A549 (cell line): ENCODE results near the gene SRI. TPM values are rescaled to one million over a fixed set of nuclear protein-coding genes. Genes with fewer than 3 reads are reported as not detected.

Experiments
- ATAC-seq, 2 experiments: fragments of 200-7000 bp in 1 of 2; fragments of >200 bp in 1 of 2; cut with Nextera tagmentation in 1 of 2; cut with Tn5 transposase in 1 of 2; 3 replicates each; pipeline versions ENCODE4 v1.8.0 to v1.9.1; 2018 to 2020; ENCODE audit warnings: mild to moderate bottlenecking in 1 of 2, moderate library complexity in 1 of 2
- CTCF ChIA-PET: fragments of 300-600 bp; sonication (Branson Sonifier 250); formaldehyde crosslinking; extraction: SDS; loops from one replicate; lab custom pipeline; 2021; ENCODE audit warnings: antibody characterized with exemption, inconsistent platforms; lab: Yijun Ruan, JAX
- POLR2A ChIA-PET: fragments of 350-600 bp; formaldehyde crosslinking; extraction: SDS; loops from one replicate; lab custom pipeline; 2021; ENCODE audit warnings: antibody characterized with exemption, inconsistent platforms; lab: Yijun Ruan, JAX
- DNase-seq, 2 experiments: peaks; one replicate each; pipeline versions ENCODE4 v3.0.0 to v3.0.0-alpha.2; 2011 to 2016; ENCODE audit warnings: low read depth in 1 of 2, low spot score in 1 of 2
- FAIRE-seq: peaks from 2 replicates; lab custom pipeline; 2011; peaks lifted over from hg19 to GRCh38; lab: Jason Lieb, UNC
- H3K27ac ChIP-seq, 2 experiments: fragments of >200 bp; sonication (Bioruptor Twin); formaldehyde crosslinking; 3 replicates each; pipeline ENCODE4 v1.5.1; 2016 to 2017
- H3K4me1 ChIP-seq: fragments of >200 bp; sonication (Bioruptor Twin); formaldehyde crosslinking; 3 replicates; pipeline ENCODE4 v1.6.1; 2016
- H3K4me2 ChIP-seq: fragments of >200 bp; sonication (Bioruptor Twin); formaldehyde crosslinking; 3 replicates; pipeline ENCODE4 v1.6.1; 2016
- H3K4me3 ChIP-seq: fragments of >200 bp; sonication (Bioruptor Twin); formaldehyde crosslinking; 3 replicates; pipeline ENCODE4 v1.5.1; 2016
- H3K9me3 ChIP-seq: fragments of >200 bp; sonication (Bioruptor Twin); formaldehyde crosslinking; 3 replicates; pipeline ENCODE4 v1.6.1; 2016
- BHLHE40 ChIP-seq: IDR thresholded peaks from 2 replicates; pipeline ENCODE4 v1.6.1; 2012; ENCODE audit warnings: low read depth, low read length, inconsistent platforms
- CBX8 ChIP-seq: fragments of 200-600 bp; sonication (generic); IDR thresholded peaks from 2 replicates; pipeline ENCODE4 v1.6.1; 2016
- FOSL2 ChIP-seq, 2 experiments: fragments of 450-650 bp in 1 of 2; fragments of >200 bp in 1 of 2; sonication (Bioruptor Twin) in 1 of 2; formaldehyde crosslinking; IDR thresholded peaks; 2 replicates each; pipeline versions ENCODE4 v1.5.0 to v1.6.1; 2016 to 2020; ENCODE audit warnings: mild to moderate bottlenecking in 1 of 2, moderate library complexity in 1 of 2
- KDM1A ChIP-seq: fragments of 200-600 bp; sonication (generic); IDR thresholded peaks from 2 replicates; pipeline ENCODE4 v1.6.1; 2016; ENCODE audit warnings: low read depth, mild to moderate bottlenecking
- NFE2L2 ChIP-seq: fragments of 150-350 bp; conservative IDR thresholded peaks from 2 replicates; pipeline ENCODE4 v1.6.1; 2014; ENCODE audit warnings: low read length
- NPAS2 ChIP-seq: fragments of 250-450 bp; sonication (Bioruptor Pico); IDR thresholded peaks from 2 replicates; pipeline ENCODE4 v1.8.0; 2022; ENCODE audit warnings: mild to moderate bottlenecking, moderate library complexity, borderline replicate concordance
- NR3C1 ChIP-seq: fragments of >200 bp; sonication (Bioruptor Twin); formaldehyde crosslinking; IDR thresholded peaks from 3 replicates; pipeline ENCODE4 v1.6.1; 2017
- PHF8 ChIP-seq: fragments of 200-600 bp; sonication (generic); IDR thresholded peaks from 2 replicates; pipeline ENCODE4 v1.6.1; 2016; ENCODE audit warnings: low read depth, mild to moderate bottlenecking, antibody characterized with exemption, moderate library complexity, borderline replicate concordance
- POLR2AphosphoS2 ChIP-seq: conservative IDR thresholded peaks from 2 replicates; pipeline ENCODE4 v1.6.1; 2012; ENCODE audit warnings: low read length, improper control_type of control experiment, inconsistent platforms
- RARB ChIP-seq: fragments of 250-450 bp; sonication (Bioruptor Pico); IDR thresholded peaks from 2 replicates; pipeline ENCODE4 v1.8.0; 2021; ENCODE audit warnings: mild to moderate bottlenecking, moderate library complexity
- ZNF302 ChIP-seq: fragments of 250-450 bp; sonication (Bioruptor Pico); IDR thresholded peaks from 2 replicates; pipeline ENCODE4 v1.9.0; 2021; ENCODE audit warnings: inconsistent platforms, mild to moderate bottlenecking, moderate library complexity
- WGBS: methylation state at CpG from one replicate; pipeline ENCODE4 v1.1.6; 2017; ENCODE audit errors: missing lambda C conversion rate; 5-methylcytosine and 5-hydroxymethylcytosine counted together
- polyA plus RNA-seq, 4 experiments: library from polyadenylated mRNA; depleted of rRNA in 3 of 4; stranded (reverse); fragments of >200 nt; fragmentation: RNase III in 1 of 4; extraction: RNeasy Plus Mini Kit Qiagen cat#74134 plus additional on column Dnase treatment in 1 of 4; gene quantifications; 2 replicates in 3 of 4; 3 replicates in 1 of 4; pipeline ENCODE4 v1.2.3, GENCODE V29; 2011 to 2017
- TF ChIP-seq, protein P1 (sequence below): fragments of 450-650 bp; IDR thresholded peaks from 2 replicates; pipeline ENCODE4 v1.6.1; 2014; ENCODE audit warnings: antibody characterized with exemption
- TF ChIP-seq, protein P2 (sequence below): fragments of >200 bp; sonication (Bioruptor Twin); formaldehyde crosslinking; IDR thresholded peaks from 3 replicates; pipeline ENCODE4 v1.6.1; 2016

Gene SRI
- polyA plus RNA-seq, 2 of the 4 experiments (the other 2 are of a cell fraction): 87.2 to 164 TPM

DNA sequence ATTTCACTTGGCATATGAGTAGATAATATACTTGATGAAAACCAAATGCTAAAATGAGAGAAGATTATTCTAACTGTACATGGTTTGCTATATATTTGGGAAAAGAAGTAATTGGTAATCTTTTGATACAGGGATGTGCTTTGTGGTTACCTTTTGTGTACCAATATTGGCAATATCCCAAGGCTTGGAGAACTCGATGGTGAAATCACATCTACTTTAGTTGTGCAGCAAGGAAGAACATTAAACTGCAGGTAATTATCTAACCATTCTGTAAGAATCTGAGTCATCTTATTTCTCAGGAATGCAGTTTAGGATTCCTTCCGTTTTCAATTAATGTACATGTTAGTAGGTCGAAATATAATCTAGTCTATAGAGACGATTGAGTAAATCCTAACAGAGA, 64.1 kb downstream of the SRI start:
- H3K4me3 ChIP-seq: no peak overlapping the region
- 13% methylated on average over 4 of the region's 4 CpGs for WGBS
- H3K27ac ChIP-seq: no peak overlapping the region
- no peaks in the 10 kb centered on the region; the same call in 2 of the 3 replicates for H3K9me3 ChIP-seq
- ChIA-PET CTCF (no interaction called here), POLR2A (no interaction called here)
- DNase-seq (no peak), FAIRE-seq (no peak), ATAC-seq (no peak)
- TF ChIP-seq POLR2AphosphoS2 (no peak), ZNF302 (CRISPR knock-in tag) (no peak), NFE2L2 (no peak), NPAS2 (no peak), KDM1A (no peak), NR3C1 (no peak), PHF8 (no peak), RARB (CRISPR knock-in tag) (no peak), CBX8 (no peak), BHLHE40 (no peak), FOSL2 (IDR thresholded peaks at IDR 0.05) (no peak), FOSL2 (CRISPR knock-in tag; IDR thresholded peaks at IDR 0.05) (no peak)
- TF ChIP-seq, protein P1, sequence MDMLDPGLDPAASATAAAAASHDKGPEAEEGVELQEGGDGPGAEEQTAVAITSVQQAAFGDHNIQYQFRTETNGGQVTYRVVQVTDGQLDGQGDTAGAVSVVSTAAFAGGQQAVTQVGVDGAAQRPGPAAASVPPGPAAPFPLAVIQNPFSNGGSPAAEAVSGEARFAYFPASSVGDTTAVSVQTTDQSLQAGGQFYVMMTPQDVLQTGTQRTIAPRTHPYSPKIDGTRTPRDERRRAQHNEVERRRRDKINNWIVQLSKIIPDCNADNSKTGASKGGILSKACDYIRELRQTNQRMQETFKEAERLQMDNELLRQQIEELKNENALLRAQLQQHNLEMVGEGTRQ: no peak
- TF ChIP-seq, protein P2, sequence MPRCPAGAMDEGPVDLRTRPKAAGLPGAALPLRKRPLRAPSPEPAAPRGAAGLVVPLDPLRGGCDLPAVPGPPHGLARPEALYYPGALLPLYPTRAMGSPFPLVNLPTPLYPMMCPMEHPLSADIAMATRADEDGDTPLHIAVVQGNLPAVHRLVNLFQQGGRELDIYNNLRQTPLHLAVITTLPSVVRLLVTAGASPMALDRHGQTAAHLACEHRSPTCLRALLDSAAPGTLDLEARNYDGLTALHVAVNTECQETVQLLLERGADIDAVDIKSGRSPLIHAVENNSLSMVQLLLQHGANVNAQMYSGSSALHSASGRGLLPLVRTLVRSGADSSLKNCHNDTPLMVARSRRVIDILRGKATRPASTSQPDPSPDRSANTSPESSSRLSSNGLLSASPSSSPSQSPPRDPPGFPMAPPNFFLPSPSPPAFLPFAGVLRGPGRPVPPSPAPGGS: no peak
- H3K4me1 ChIP-seq: no peaks in the 10 kb centered on the region
- H3K4me2 ChIP-seq: no peak overlapping the region

Other genes with a start within 250 kb of the SRI start
- 0.01 TPM in 1 of 2 replicates, not detected in the other for gene STEAP4, start 86.9 kb upstream of the SRI start, polyA plus RNA-seq (2011; rRNA removed)
- gene STEAP4, start 86.9 kb upstream of the SRI start, polyA plus RNA-seq (2017; fragmentation: RNase III; extraction: RNeasy Plus Mini Kit Qiagen cat#74134 plus additional on column Dnase treatment): not detected in 3 replicates